Left cardiac atrium (tissue), 4 donors: Measurements from ENCODE around the gene SIN3A. TPM values are rescaled to one million over a fixed set of nuclear protein-coding genes. Genes with fewer than 3 reads are reported as not detected.
"Not testable (repeated sequence)": the region's sequence is repeated elsewhere in the genome, so short reads cannot be mapped to it uniquely, and the experiment has no call there.

ENCODE experiments used
- ATAC-seq, 2 donors: fragments of 200-7000 bp; cut with Tn5 transposase; one replicate each; pipeline ENCODE4 v1.9.1; 2020; ENCODE audit warnings: mild to moderate bottlenecking in 2 of 2, moderate library complexity in 2 of 2
- DNase-seq: peaks from one replicate; pipeline ENCODE4 v3.0.0-alpha.2; 2020
- intact Hi-C, 2 donors: fragments of 100-400 bp; cut with DNase I; formaldehyde crosslinking; loops; one replicate each; pipeline versions ENCODE4 v1.14.1 to v1.15.1; 2022 to 2023
- total RNA-seq, 2 donors: library from RNA; stranded (reverse); fragmentation: NEBNext Ultra II Directional; extraction: Animal tissue kit (Norgen Biotek cat#: 25700); gene quantifications; one replicate each; pipeline ENCODE4 v1.2.1, GENCODE V29; 2021
- donor health status: DM: no; HTN: yes; CAD: no.
- donor health status: DM: no; HTN: yes; CAD: no; lungs with severe emphysema.
- donor health status: DM: yes; HTN: yes; CAD: no.
- donor health status: Dilated cardiomyopathy.

The SIN3A gene
- total RNA-seq, 2 donors from 2014 or later = 32.3 to 37.2 TPM

DNA sequence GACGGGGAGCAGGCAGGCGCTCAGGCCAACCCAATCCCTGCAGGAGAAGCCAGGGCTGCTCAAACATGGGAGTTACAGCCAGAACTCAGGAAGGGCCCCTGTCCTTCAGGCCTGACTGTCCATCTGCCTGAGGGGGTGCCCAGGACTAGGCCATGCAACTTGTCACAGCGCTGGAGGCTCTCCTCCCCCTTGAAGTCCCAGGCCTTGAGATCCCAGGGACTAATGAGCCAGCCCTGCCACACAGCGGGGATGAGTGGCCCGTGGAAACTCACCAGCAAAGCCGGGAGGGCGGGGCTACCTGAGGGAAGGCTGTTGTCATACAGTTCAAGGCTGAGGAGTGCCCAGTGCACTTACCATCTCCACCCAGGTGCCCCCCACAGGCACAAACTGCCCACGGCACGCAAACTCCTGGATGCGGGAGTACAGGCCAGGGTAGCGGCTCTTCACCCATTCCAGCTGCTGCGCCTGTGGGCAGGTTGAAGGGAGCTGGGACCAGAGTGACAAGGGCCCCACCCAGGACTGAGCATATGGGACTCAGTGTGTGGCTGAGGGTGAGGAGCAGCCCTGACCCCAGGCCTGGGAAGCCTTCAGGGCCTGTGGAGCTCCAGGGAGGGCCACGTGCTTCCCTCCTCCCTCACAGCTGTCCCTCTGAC lies 89.4 kb downstream of the SIN3A start:
- intact Hi-C loops = no loop called here
- no peak for ATAC-seq
- DNase-seq = no peak

DNA sequence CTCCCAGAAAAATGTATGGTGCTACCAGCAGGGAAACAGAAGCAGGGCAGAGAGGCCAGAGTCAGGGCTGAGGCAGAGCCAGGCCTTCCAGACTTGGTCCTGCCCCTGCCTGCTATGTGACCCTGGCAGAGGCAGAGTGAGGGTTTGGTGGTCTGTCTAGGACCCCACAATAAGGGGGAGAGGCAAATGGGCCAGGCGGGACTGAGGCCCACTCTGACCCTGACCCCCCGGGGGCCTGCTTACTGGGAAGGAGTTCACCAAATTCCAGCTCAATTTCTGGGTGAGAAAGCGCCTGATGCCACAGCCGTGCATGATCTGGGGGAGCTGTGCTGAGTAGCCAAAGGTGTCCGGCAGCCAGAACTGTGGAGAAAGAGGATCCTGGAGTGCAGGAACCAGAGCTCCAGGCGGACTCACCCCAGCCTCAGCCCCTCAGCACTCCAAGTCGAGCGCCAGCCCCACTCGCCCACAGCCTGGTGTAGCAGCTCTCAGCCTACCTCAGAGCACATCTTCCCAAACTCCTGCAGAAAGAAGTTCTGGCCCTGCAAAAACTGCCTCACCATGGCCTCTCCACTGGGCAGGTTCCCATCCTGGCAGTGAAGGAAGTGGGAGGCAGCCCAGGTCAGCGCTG lies 90.0 kb downstream of the SIN3A start:
- ATAC-seq (peak in 1 of 2 donors; percentile 12), DNase-seq (no peak)
- intact Hi-C loops = no loop called here

DNA sequence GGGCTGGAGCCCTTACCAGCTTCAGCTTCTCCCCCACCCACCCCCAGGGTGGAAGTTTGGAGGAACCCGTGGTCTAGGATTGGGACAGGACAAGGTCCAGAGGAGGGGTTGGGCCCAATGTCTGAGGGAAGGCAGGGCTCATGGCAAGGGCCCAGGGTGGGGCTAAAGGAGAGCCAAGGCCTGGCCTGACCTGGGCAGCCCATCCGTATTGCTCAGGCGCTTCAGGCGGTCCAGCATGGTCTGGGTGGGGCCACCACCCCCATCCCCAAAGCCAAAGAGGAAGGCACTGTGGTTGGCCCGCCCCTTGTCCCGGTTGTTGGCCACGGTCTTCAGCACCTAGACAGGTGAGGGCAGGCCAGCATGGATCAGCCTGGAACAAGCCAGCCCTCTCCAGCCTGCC lies 90.6 kb downstream of the SIN3A start:
- intact Hi-C loops = no loop called here
- no peak for DNase-seq
- ATAC-seq = no peak

DNA sequence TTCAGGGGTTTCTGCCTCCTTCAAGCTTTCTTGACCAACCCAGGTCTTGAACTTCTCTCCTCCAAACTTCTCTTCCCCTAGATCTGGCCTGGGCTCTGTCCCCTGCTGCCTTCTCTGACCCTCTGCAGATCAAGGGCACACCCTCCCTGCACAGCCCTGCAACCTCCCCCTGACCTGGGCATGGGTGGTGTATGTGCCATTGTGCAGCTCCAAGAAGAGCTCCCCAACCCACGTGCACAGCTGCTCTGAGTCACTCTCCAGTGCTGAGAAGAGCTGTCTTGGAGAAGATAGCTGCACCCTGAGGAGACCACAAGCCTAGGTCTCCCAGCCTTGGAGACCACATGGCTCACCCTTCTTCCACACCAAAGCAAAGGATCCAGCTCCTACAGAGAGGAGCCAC lies 91.1 kb downstream of the SIN3A start:
- ATAC-seq (no peak), DNase-seq (no peak)
- intact Hi-C loops = no loop called here

DNA sequence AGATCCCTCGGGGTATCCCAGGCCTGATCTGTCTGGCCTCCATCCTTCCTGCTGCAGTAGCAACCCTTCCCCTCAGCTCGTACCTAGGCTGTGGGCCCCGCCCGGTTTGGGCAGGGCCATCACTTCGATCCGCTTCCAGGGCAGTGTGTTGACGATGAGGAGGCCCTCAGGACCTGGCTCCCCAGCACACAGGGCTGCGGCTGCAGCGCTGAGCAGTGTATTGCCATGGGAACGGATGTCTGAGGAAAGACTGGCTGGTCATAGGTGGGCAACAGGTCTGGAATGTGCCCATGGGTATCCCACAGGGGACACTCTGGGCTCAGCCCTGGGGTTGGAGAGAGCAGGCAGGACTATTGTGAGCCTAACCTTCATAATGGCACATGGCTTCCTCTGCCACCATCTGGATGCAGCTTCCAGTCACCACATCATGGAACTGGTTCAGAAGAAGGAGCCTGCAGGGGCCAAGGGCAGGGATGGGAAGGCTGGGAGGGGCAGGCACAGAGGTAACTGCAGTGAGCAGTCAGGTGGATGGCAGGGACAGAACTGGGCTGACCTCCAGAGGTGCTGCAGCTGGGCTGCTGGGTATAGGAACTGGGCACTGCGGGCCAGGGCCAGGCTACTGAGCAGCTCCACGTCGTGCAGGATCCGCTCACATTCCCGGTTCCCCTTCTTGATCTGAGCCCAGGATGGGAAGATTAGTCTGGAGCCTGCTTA lies 91.8 kb downstream of the SIN3A start:
- DNase-seq = no peak
- no peak for ATAC-seq
- intact Hi-C loops = no loop called here

DNA sequence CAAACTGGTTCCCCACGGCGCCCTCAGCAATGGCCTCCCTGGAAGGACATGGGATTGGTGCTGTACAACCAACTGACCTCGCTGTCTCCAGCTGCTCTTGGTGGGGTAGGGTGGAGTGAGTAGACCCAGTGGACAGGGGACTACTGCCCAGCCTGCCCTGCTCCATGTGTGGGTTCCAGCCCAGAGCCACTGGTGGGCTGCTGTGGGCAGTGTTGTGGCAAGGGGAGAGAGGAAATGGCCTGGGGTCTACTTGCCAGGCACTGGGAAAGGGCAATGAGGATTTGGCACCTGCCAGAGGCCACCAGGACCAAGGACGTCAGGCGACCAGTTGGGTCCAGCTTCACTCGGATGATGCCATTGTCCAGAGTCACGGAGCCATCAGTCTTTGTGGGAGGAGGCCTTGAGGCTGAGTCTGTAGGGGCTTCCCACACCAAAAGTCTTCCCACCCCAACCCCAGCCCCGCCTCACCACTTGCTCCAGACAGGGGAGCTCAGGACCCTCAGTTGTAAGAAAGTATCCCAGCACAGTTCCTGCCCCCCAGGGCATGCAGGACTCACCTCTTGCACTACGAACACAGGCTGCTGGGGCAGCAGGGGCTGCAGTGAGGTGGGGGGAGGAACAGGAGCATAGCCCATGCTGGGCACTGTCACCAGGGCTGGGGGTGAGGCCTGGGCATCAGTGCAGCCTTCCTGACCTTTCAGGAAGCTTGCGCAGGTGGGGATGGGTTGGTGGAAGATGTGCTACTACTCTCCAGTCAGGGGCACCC lies 92.5 kb downstream of the SIN3A start:
- no peak for ATAC-seq
- no peak for DNase-seq
- intact Hi-C loops = no loop called here

DNA sequence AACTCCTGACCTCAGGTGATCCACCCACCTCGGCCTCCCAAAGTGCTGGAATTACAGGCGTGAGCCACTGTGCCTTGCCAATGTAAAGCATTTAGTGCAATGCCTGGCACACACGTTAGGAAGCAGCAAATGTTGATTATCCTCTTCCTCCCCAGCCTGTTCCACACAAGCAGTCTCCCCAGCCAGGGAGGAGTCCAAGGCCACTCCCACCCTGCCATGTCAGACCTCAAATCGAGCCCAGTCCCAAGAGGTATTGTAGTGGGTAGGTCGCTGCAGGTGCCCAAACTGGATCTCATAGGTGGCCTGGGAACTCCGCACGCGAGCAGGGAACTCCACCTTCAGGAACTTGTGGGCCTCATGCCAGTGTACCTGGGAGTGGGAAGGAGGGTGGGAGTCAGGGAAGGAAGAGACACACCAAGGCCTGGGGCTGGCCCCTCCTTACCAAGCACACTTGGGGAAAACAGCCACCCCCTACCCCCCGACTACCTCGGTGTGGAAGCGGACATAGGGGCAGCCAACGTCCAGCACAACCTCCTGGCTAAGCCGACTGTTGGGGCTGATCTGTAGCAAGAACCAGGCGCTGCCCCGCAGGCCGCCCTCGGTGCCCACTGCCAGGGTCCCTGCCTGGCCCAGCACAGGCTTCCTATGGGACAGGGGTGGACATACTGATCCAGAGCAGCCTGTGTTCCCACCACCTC lies 93.4 kb downstream of the SIN3A start:
- intact Hi-C loops = no loop called here
- no peak for ATAC-seq
- no peak for DNase-seq

DNA sequence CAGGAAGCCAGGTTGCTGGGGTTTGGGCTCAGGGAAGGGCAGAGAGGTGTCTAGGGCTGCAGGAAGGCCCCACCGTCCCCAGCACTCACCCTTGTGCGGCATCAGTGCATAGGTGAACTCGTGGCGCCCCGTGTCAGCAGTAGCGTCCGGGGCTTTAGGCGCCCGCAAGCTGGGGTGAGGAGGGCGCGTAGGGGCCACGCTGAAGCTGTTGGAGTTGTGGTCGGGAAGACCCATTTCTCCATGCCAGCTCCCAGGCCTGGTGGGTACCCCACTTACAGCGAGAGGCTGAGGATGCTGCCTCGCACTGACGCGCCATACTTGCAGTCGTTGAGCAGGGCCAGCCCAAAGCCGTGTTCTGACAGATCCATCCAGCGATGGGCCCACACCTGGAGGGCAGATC lies 95.0 kb downstream of the SIN3A start:
- ATAC-seq (no peak), DNase-seq (no peak)
- intact Hi-C loops = no loop called here

DNA sequence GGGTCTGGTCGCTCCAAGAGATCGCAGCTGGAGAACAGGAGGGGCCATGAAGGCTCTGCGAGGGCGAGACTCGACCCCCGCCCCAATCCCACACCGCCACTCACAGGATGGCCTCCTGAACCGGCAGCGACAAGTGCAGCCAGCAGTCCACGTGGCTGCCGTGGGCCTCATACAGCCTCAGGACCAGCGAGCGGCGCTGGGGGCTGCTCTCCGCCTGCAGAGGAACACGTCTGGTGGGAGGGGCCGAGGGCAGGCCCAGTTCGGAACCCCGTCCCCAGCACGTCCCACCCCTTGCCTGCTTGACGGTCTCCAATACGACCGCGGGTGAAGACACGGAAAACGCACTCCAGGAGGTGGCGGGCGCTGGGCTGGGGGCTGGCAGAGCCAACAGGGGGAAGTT lies 95.5 kb downstream of the SIN3A start:
- DNase-seq (no peak), ATAC-seq (no peak)
- intact Hi-C loops = no loop called here

DNA sequence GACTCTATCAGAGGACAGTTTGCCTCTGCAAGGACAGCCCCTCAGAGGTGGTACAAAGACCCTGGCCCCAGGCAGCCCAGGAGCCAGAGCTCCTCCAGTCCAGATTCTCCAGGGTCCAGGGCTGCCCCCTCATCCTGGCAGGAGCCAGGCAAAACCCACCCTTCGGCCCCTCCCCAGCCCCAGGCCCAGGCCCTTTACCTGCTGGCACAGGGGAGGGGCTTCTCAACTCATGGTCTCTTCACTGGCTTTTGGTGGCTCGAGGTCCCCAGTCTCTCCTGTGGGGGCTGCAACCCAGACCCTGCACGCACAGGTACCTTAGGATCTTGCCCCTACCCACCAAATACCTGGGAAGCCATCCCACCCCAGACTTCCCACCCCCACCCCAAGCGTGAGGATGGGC lies 96.1 kb downstream of the SIN3A start:
- no peak for DNase-seq
- ATAC-seq = no peak
- intact Hi-C loops = no loop called here

DNA sequence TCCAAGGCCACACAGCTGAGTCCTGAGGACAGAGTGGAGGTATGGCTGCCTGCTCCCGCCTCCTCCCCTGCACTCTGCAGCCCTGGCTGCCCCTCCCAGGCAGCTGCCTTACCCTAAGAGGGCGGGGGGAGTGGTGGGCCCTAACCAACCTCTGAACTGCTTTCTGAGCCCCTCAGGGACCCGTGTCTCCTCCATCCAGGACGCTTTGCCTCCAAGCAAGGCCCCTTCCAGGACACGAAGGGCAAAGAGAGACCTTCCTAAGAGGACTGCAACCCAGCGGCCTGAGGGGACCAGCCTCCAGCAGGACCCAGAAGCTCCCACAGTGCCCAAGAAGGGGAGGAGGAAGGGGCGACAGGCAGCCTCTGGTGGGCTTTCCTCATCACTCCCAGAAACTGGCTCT lies 97.0 kb downstream of the SIN3A start:
- intact Hi-C loops = no loop called here
- ATAC-seq (no peak), DNase-seq (no peak)

DNA sequence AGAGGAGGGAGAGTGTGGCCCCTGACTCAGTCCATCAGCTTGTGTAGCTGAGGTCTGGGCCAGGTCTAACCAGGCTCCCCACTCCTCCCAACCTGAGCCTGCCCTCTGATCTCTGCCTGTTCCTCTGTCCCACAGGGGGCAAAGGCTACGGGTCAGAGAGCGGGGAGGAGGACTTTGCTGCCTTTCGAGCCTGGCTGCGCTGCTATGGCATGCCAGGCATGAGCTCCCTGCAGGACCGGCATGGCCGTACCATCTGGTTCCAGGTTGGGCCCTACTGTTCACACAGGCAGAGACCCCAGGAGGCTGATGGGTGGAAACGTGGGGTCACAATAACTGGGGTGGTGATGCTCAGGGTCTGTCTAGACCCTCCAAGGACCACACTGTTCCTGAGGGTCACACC lies 97.9 kb downstream of the SIN3A start:
- ATAC-seq (no peak), DNase-seq (no peak)
- intact Hi-C loops = no loop called here

DNA sequence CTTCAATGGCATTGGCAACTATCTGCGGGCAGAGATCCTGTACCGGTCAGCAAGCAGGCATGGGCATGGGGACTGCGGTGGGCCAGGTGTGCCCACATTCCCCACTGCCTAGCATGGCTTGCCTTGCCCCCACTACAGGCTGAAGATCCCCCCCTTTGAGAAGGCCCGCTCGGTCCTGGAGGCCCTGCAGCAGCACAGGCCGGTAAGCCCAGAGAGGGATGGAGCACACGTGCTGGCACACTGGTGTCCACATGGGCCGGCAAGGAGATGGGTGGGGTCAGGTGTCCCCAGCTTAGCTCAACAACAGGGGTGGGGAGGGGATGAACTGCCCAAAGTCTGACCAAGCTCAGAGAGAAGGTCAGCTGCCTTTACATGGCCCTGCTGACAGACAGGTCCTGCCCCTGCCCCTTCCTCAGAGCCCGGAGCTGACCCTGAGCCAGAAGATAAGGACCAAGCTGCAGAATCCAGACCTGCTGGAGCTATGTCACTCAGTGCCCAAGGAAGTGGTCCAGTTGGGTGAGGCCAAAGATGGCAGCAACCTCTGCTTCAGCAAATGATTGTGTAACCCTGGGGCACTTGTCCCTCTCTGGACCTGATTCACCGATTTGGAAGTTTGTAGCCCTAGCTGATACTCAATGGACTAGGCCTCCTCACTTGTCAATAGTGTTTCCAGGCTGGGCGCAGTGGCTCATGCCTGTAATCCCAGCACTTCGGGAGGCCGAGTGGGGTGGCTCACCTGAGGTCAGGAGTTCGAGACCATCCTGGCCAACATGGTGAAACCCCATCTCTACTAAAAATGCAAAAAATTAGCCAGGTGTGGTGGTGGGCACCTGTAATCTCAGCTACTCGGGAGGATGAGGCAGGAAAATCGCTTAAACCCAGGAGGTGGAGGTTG lies 99.1 kb downstream of the SIN3A start:
- DNase-seq (peak; percentile 22), ATAC-seq (no peak)

DNA sequence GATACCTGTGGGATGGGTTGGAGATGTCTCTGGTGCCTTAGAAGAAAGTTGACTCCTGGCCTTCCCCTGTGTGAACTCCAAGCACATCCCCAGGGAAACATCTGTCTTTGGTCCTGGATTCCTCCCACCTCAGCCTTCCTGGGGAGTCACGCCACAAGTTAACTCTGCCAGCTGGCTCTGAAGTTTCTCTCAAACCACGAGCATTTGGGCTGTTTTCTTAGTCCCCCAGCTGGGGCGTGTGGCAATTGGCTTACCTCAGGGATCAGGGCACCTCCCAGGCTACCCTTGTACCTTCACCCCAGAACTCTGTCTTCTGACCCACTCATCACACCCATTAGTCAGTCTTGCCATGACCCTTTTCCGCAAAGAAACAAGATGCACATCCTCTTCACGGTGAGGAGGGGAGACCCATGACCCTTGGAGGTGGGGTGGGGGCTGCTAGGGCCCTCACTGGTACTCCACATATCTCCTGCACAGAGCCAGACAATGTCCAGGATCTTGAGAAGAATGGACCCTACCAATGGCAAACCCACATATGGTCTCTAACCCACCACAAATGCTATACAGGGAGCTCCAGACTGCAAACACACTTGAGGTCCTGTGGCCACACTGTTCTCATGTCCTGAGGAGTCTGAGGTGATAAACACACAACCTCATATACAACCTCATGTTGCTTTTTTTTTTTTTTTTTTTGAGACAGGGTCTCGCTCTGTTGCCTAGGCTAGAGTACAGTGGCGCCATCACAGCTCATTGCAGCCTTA lies 100.7 kb downstream of the SIN3A start:
- ATAC-seq (no peak), DNase-seq (peak; percentile 17)
- intact Hi-C loops = no loop called here

More for the DNA sequence above, 99.1 kb downstream of the SIN3A start:
- intact Hi-C loops = no loop called here

DNA sequence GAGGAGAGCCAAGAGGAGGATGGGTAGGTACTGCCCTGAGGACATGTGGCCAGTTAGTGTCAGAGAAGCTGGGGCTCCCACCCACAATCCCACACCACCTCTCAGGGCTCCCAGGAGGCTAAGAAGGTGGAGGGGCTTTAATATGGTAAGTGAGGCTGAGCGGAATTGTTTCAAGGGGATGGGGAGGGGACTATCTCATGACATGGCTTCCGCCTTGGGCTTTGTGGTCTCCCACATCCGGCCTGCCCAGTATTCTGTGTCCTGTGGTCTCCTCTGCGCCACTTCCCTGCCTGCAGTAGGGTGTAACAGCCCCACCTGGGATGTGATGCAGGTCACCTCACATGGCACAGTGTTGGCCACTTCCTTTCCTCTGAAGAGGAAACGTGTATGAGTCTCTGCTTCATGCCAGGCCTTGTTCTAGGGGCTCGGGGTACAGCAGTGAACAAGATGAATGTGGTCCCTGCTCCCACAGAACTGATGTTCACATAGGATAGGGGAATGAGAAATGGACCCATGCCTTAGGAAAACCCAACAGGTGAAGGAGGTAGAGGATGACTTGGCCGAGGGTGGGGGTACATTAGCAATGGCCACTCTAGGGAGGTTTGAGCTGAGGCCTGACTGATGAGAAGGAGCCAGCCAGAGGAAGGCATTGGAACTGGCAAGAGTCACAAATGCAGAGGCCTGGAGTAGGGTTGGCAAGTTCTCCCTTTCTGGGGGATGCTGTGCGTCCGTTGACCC lies 101.5 kb downstream of the SIN3A start:
- ATAC-seq = peak in 1 of 2 donors; percentile 3
- DNase-seq = peak; percentile 35
- intact Hi-C loops = no loop called here

DNA sequence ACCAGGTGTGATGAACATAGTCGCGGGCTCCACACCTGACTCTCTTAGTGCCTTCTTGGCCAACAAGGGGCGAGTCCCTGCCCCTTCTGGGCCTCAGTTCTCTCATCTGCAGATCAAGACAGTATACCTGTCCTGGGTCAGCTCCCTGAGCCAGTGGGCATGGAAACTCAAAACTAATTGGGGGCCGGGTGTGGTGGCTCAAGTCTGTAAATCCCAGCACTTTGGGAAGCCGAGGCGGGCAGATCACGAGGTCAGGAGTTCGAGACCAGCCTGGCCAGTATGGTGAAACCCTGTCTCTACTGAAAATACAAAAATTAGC lies 102.2 kb downstream of the SIN3A start:
- intact Hi-C loops, ATAC-seq: not testable (repeated sequence)
- peak; percentile 22 for DNase-seq
